Type B pancreatic cell (in vitro differentiated cells): ENCODE results near the gene DCLK1. TPM values are rescaled to one million over a fixed set of nuclear protein-coding genes. Genes with fewer than 3 reads are reported as not detected.

ENCODE experiments used
- DNase-seq: peaks from one replicate; pipeline ENCODE4 v3.0.0; 2021; ENCODE audit warnings: mixed read lengths; ENCODE audit not compliant: unreplicated experiment; ENCODE audit errors: extremely low spot score
- H3K27ac Mint-ChIP-seq: 2 replicates; pipeline ENCODE4 v1.8.0; 2021; ENCODE audit warnings: mild to moderate bottlenecking, mixed read lengths
- H3K27me3 Mint-ChIP-seq: 2 replicates; pipeline ENCODE4 v1.8.0; 2021; ENCODE audit warnings: mixed read lengths
- H3K36me3 Mint-ChIP-seq: 2 replicates; pipeline ENCODE4 v1.8.0; 2021; ENCODE audit warnings: mixed read lengths
- H3K4me1 Mint-ChIP-seq: one replicate; pipeline ENCODE4 v1.8.0; 2021; ENCODE audit warnings: mixed read lengths; ENCODE audit not compliant: unreplicated experiment
- H3K4me3 Mint-ChIP-seq: 2 replicates; pipeline ENCODE4 v1.8.0; 2021; ENCODE audit warnings: mild to moderate bottlenecking, mixed read lengths
- H3K9me3 Mint-ChIP-seq: 2 replicates; pipeline ENCODE4 v1.8.0; 2021; ENCODE audit warnings: mixed read lengths
- CTCF ChIP-seq: fragments of 200-600 bp; sonication (generic); conservative IDR thresholded peaks from 2 replicates; pipeline ENCODE4 v1.5.0; 2021; ENCODE audit warnings: antibody characterized with exemption, mild to moderate bottlenecking
- total RNA-seq: library from RNA; stranded (reverse); gene quantifications from 2 replicates; pipeline ENCODE4 v1.2.1, GENCODE V29; 2021; ENCODE audit warnings: low replicate concordance

The DCLK1 gene
- total RNA-seq, 1 donor from 2014 or later, result 47.1 TPM

- no peaks in the 10 kb centered on the region for H3K36me3 Mint-ChIP-seq
- H3K27me3 Mint-ChIP-seq, result no peaks in the 10 kb centered on the region
- H3K4me1 Mint-ChIP-seq, result no peaks in the 10 kb centered on the region
These were observed 256.5 kb downstream of the DCLK1 start for GRCh38 chr13:35874704-35875103.

GRCh38 chr13:35872369-35872768 is 258.8 kb downstream of the DCLK1 start:
- H3K4me1 Mint-ChIP-seq, result no peaks in the 10 kb centered on the region
- no peak overlapping the region for H3K4me3 Mint-ChIP-seq
- H3K9me3 Mint-ChIP-seq, result no peaks in the 10 kb centered on the region
- no peaks in the 10 kb centered on the region for H3K36me3 Mint-ChIP-seq
- no peak for DNase-seq
- TF ChIP-seq CTCF, result no peak
- no peaks in the 10 kb centered on the region for H3K27me3 Mint-ChIP-seq
- H3K27ac Mint-ChIP-seq, result no peak overlapping the region

More at GRCh38 chr13:35874704-35875103, 256.5 kb downstream of the DCLK1 start:
- Mint-ChIP-seq H3K27ac (no peak overlapping the region), H3K9me3 (no peaks in the 10 kb centered on the region), H3K4me3 (no peak overlapping the region)
- no peak for DNase-seq
- TF ChIP-seq CTCF, result no peak

- TF ChIP-seq CTCF, result no peak
- Mint-ChIP-seq H3K36me3 (no peaks in the 10 kb centered on the region), H3K27me3 (no peaks in the 10 kb centered on the region)
These were observed 259.6 kb downstream of the DCLK1 start for GRCh38 chr13:35871561-35871960.

GRCh38 chr13:35866801-35867200 is 264.4 kb downstream of the DCLK1 start:
- Mint-ChIP-seq H3K4me3 (no peak overlapping the region), H3K9me3 (peaks cover 7% of the 10 kb centered on the region), H3K4me1 (peaks cover 6% of the 10 kb centered on the region), H3K27ac (no peak overlapping the region), H3K27me3 (no peaks in the 10 kb centered on the region), H3K36me3 (peaks cover 5% of the 10 kb centered on the region)
- no peak for TF ChIP-seq CTCF
- DNase-seq, result no peak

More at GRCh38 chr13:35871561-35871960, 259.6 kb downstream of the DCLK1 start:
- no peaks in the 10 kb centered on the region for H3K9me3 Mint-ChIP-seq
- no peak overlapping the region for H3K27ac Mint-ChIP-seq
- no peak overlapping the region for H3K4me3 Mint-ChIP-seq
- no peak for DNase-seq
- H3K4me1 Mint-ChIP-seq, result no peaks in the 10 kb centered on the region

GRCh38 chr13:35865341-35866240 is 265.6 kb downstream of the DCLK1 start:
- DNase-seq, result no peak
- H3K4me1 Mint-ChIP-seq, result peaks cover 6% of the 10 kb centered on the region
- H3K4me3 Mint-ChIP-seq, result no peak overlapping the region
- no peak for TF ChIP-seq CTCF
- H3K27ac Mint-ChIP-seq, result no peak overlapping the region
- peaks cover 11% of the 10 kb centered on the region for H3K9me3 Mint-ChIP-seq
- H3K27me3 Mint-ChIP-seq, result no peaks in the 10 kb centered on the region
- H3K36me3 Mint-ChIP-seq, result peaks cover 8% of the 10 kb centered on the region
